ENCODE measurements around the gene MX1.

MX1 gene

DNA sequence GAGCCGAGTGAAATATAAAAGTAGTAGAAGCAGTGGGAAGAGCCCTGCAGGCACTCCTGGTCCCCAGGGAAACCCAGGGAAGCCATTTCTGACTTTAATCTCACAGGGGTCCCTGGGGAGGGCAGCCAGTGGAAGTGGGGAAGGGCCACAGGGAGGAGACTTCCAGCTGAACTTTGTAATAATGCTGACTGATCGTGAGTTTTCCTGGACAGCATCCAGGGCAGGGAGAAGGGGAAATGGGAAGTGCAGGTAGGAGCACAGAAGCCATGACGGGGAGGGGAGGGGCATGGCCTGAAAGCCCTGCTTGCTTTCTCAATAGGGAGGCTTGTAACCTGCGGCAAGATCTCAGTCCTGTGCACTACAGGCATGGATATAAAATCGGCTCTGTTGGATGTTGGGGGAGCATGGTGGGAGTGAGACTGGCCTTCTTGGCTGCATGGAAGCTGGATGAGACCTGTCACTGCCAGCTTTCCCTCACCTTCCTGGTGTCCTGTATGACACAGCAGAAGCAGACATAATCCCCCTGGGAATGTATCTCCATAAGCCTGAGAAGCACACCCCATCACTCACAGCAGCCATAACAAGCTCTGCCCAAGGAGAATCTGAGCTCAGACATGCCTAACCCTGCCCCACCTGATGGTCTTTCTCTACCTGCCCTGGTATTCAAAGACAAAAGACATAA lies 15.1 kb upstream of the MX1 start:
- TF ChIP-seq, protein P1, sequence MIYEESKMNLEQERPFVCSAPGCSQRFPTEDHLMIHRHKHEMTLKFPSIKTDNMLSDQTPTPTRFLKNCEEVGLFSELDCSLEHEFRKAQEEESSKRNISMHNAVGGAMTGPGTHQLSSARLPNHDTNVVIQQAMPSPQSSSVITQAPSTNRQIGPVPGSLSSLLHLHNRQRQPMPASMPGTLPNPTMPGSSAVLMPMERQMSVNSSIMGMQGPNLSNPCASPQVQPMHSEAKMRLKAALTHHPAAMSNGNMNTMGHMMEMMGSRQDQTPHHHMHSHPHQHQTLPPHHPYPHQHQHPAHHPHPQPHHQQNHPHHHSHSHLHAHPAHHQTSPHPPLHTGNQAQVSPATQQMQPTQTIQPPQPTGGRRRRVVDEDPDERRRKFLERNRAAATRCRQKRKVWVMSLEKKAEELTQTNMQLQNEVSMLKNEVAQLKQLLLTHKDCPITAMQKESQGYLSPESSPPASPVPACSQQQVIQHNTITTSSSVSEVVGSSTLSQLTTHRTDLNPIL (CRISPR knock-in tag; IDR thresholded peaks at IDR 0.05; ENCODE audit: low read depth) = no peak
- no peak for TF ChIP-seq ESRRG (CRISPR knock-in tag; IDR thresholded peaks at IDR 0.05)
- TF ChIP-seq ZNF70 (CRISPR knock-in tag; IDR thresholded peaks at IDR 0.05) = no peak
- TF ChIP-seq RARB (CRISPR knock-in tag; IDR thresholded peaks at IDR 0.05) = no peak
- TF ChIP-seq CSDC2 (CRISPR knock-in tag; IDR thresholded peaks at IDR 0.05) = no peak
- TF ChIP-seq GLIS3 (CRISPR knock-in tag; IDR thresholded peaks at IDR 0.05) = no peak
- no peak for TF ChIP-seq OSR1 (CRISPR knock-in tag; IDR thresholded peaks at IDR 0.05)
- no peak for TF ChIP-seq ARNTL (CRISPR knock-in tag; IDR thresholded peaks at IDR 0.05; ENCODE audit: borderline replicate concordance, low read depth)
- no peak for TF ChIP-seq ZC3H10 (CRISPR knock-in tag; IDR thresholded peaks at IDR 0.05)
- no peak for TF ChIP-seq ZNF8 (CRISPR knock-in tag; IDR thresholded peaks at IDR 0.05)
- TF ChIP-seq PPARA (CRISPR knock-in tag; IDR thresholded peaks at IDR 0.05; ENCODE audit: borderline replicate concordance) = no peak
- TF ChIP-seq, protein P2, sequence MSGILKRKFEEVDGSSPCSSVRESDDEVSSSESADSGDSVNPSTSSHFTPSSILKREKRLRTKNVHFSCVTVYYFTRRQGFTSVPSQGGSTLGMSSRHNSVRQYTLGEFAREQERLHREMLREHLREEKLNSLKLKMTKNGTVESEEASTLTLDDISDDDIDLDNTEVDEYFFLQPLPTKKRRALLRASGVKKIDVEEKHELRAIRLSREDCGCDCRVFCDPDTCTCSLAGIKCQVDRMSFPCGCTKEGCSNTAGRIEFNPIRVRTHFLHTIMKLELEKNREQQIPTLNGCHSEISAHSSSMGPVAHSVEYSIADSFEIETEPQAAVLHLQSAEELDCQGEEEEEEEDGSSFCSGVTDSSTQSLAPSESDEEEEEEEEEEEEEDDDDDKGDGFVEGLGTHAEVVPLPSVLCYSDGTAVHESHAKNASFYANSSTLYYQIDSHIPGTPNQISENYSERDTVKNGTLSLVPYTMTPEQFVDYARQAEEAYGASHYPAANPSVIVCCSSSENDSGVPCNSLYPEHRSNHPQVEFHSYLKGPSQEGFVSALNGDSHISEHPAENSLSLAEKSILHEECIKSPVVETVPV (CRISPR knock-in tag; IDR thresholded peaks at IDR 0.05) = no peak
- TF ChIP-seq, protein P3, sequence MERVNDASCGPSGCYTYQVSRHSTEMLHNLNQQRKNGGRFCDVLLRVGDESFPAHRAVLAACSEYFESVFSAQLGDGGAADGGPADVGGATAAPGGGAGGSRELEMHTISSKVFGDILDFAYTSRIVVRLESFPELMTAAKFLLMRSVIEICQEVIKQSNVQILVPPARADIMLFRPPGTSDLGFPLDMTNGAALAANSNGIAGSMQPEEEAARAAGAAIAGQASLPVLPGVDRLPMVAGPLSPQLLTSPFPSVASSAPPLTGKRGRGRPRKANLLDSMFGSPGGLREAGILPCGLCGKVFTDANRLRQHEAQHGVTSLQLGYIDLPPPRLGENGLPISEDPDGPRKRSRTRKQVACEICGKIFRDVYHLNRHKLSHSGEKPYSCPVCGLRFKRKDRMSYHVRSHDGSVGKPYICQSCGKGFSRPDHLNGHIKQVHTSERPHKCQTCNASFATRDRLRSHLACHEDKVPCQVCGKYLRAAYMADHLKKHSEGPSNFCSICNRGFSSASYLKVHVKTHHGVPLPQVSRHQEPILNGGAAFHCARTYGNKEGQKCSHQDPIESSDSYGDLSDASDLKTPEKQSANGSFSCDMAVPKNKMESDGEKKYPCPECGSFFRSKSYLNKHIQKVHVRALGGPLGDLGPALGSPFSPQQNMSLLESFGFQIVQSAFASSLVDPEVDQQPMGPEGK (CRISPR knock-in tag; IDR thresholded peaks at IDR 0.05; ENCODE audit: borderline replicate concordance) = no peak
- no peak for TF ChIP-seq ZNF565 (CRISPR knock-in tag; conservative IDR thresholded peaks at IDR 0.05; ENCODE audit: low read depth)
- TF ChIP-seq, protein P4, sequence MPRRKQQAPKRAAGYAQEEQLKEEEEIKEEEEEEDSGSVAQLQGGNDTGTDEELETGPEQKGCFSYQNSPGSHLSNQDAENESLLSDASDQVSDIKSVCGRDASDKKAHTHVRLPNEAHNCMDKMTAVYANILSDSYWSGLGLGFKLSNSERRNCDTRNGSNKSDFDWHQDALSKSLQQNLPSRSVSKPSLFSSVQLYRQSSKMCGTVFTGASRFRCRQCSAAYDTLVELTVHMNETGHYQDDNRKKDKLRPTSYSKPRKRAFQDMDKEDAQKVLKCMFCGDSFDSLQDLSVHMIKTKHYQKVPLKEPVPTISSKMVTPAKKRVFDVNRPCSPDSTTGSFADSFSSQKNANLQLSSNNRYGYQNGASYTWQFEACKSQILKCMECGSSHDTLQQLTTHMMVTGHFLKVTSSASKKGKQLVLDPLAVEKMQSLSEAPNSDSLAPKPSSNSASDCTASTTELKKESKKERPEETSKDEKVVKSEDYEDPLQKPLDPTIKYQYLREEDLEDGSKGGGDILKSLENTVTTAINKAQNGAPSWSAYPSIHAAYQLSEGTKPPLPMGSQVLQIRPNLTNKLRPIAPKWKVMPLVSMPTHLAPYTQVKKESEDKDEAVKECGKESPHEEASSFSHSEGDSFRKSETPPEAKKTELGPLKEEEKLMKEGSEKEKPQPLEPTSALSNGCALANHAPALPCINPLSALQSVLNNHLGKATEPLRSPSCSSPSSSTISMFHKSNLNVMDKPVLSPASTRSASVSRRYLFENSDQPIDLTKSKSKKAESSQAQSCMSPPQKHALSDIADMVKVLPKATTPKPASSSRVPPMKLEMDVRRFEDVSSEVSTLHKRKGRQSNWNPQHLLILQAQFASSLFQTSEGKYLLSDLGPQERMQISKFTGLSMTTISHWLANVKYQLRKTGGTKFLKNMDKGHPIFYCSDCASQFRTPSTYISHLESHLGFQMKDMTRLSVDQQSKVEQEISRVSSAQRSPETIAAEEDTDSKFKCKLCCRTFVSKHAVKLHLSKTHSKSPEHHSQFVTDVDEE (CRISPR knock-in tag; IDR thresholded peaks at IDR 0.05) = no peak
- no peak for TF ChIP-seq ZFP3 (CRISPR knock-in tag; IDR thresholded peaks at IDR 0.05)
- no peak for TF ChIP-seq ISL1 (CRISPR knock-in tag; IDR thresholded peaks at IDR 0.05)
- no peak for TF ChIP-seq SNAI2 (CRISPR knock-in tag; IDR thresholded peaks at IDR 0.05)
- TF ChIP-seq, protein P5, sequence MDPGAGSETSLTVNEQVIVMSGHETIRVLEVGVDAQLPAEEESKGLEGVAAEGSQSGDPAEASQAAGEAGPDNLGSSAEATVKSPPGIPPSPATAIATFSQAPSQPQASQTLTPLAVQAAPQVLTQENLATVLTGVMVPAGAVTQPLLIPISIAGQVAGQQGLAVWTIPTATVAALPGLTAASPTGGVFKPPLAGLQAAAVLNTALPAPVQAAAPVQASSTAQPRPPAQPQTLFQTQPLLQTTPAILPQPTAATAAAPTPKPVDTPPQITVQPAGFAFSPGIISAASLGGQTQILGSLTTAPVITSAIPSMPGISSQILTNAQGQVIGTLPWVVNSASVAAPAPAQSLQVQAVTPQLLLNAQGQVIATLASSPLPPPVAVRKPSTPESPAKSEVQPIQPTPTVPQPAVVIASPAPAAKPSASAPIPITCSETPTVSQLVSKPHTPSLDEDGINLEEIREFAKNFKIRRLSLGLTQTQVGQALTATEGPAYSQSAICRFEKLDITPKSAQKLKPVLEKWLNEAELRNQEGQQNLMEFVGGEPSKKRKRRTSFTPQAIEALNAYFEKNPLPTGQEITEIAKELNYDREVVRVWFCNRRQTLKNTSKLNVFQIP (CRISPR knock-in tag; IDR thresholded peaks at IDR 0.05; ENCODE audit: borderline replicate concordance, low read depth) = no peak
- no peak for TF ChIP-seq TOX (CRISPR knock-in tag; IDR thresholded peaks at IDR 0.05; ENCODE audit: borderline replicate concordance)
- ATAC-seq = no peak

DNA sequence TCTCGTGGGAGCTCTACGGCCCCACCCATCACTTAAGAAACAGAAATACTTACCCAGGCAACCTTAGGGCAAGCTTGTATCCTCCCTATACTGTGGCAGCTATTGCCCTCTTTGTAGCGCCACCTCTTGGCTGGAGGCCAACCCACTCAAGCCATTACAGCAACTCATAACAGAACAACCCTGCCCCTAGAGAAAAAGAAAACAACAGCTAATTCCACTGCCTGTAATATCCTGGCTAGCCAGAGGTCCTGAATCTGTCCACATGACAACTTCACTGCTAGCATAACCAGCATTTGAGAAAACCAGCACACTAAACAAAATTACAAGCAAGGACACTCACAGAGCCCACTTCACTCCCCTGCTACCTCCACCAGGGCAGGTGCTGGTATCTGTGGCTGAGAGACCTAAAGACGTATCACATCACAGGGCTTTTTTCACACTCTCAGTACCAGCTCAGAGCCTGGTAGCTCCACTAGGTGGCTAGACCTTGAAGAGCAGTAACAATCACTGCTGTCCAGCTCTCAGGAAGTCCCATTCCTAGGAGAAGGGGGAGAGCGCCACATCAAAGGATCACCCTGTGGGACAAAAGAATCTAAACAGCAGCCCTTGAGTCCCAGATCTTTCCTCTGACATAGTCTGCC lies 14.5 kb upstream of the MX1 start:
- ATAC-seq = no peak
- no peak for TF ChIP-seq ZFP30 (CRISPR knock-in tag; IDR thresholded peaks at IDR 0.05)
- no peak for TF ChIP-seq GLIS3 (CRISPR knock-in tag; IDR thresholded peaks at IDR 0.05)
- TF ChIP-seq ZFP3 (CRISPR knock-in tag; IDR thresholded peaks at IDR 0.05) = no peak
- TF ChIP-seq ZNF70 (CRISPR knock-in tag; IDR thresholded peaks at IDR 0.05) = no peak
- TF ChIP-seq, protein P3 (CRISPR knock-in tag; IDR thresholded peaks at IDR 0.05; ENCODE audit: borderline replicate concordance) = no peak
- TF ChIP-seq TCF4 (CRISPR knock-in tag; IDR thresholded peaks at IDR 0.05; ENCODE audit: borderline replicate concordance) = no peak
- no peak for TF ChIP-seq CSDC2 (CRISPR knock-in tag; IDR thresholded peaks at IDR 0.05)
- TF ChIP-seq, protein P4 (CRISPR knock-in tag; IDR thresholded peaks at IDR 0.05) = no peak
- TF ChIP-seq, protein P5 (CRISPR knock-in tag; IDR thresholded peaks at IDR 0.05; ENCODE audit: borderline replicate concordance, low read depth) = no peak
- no peak for TF ChIP-seq SNAI2 (CRISPR knock-in tag; IDR thresholded peaks at IDR 0.05)
- TF ChIP-seq ARNTL (CRISPR knock-in tag; IDR thresholded peaks at IDR 0.05; ENCODE audit: borderline replicate concordance, low read depth) = no peak

Measured in SK-N-SH treated with all-trans-retinoic acid at 6 μM for 48 hours (cell line).